Measurements from ENCODE around the gene HGFAC. TPM values are rescaled to one million over a fixed set of nuclear protein-coding genes. Genes with fewer than 3 reads are reported as not detected.

The HGFAC gene
- total RNA-seq, 2 experiments from 2014 or later: 0.25 to 0.75 TPM

- no peaks in the 10 kb centered on the region for H3K27me3 Mint-ChIP-seq
- CTCF ChIA-PET: no interaction called here
- DNase-seq: no peak
Measured at GRCh38 chr4:3422808-3423297, 18.9 kb upstream of the HGFAC start.

GRCh38 chr4:3423406-3423805, 18.4 kb upstream of the HGFAC start:
- no peak for TF ChIP-seq CTCF (IDR thresholded peaks at IDR 0.05)
- H3K4me1 Mint-ChIP-seq (ENCODE audit: low read depth): no peaks in the 10 kb centered on the region
- Histone ChIP-seq H3K27ac (ENCODE audit: low read depth in 1 of 2, low read length in 2 of 2) (no peak overlapping the region), H3K27me3 (ENCODE audit: control insufficient read depth in 1 of 2, insufficient read depth in 2 of 2, low read length in 2 of 2) (no peaks in the 10 kb centered on the region), H3K36me3 (ENCODE audit: insufficient read depth, low read length) (no peaks in the 10 kb centered on the region), H3K4me3 (ENCODE audit: low read length) (no peak overlapping the region), H3K4me1 (ENCODE audit: insufficient read depth, low read length) (no peaks in the 10 kb centered on the region), H3K9me3 (ENCODE audit: control insufficient read depth in 1 of 2, insufficient read depth in 1 of 2, low read length in 2 of 2) (no peaks in the 10 kb centered on the region)
- ATAC-seq (ENCODE audit: poor library complexity) (no peak), DNase-seq (no peak)
- no peaks in the 10 kb centered on the region for H3K27me3 Mint-ChIP-seq
- peaks cover 7% of the 10 kb centered on the region for H3K36me3 Mint-ChIP-seq (ENCODE audit: low read depth)
- ChIA-PET POLR2A (no interaction called here), CTCF (no interaction called here)
- H3K9me3 Mint-ChIP-seq: no peaks in the 10 kb centered on the region
- intact Hi-C loops (cut with DNase I, micrococcal nuclease): no loop called here
- H3K27ac Mint-ChIP-seq: no peak overlapping the region
- H3K4me3 Mint-ChIP-seq: no peak overlapping the region

More at GRCh38 chr4:3422808-3423297, 18.9 kb upstream of the HGFAC start:
- POLR2A ChIA-PET: no interaction called here
- Mint-ChIP-seq H3K4me3 (no peak overlapping the region), H3K27ac (no peak overlapping the region), H3K4me1 (ENCODE audit: low read depth) (no peaks in the 10 kb centered on the region), H3K36me3 (ENCODE audit: low read depth) (peaks cover 5% of the 10 kb centered on the region), H3K9me3 (no peaks in the 10 kb centered on the region)
- no peaks in the 10 kb centered on the region for H3K27me3 ChIP-seq (ENCODE audit: control insufficient read depth in 1 of 2, insufficient read depth in 2 of 2, low read length in 2 of 2)
- no peaks in the 10 kb centered on the region for H3K36me3 ChIP-seq (ENCODE audit: insufficient read depth, low read length)
- no peak overlapping the region for H3K27ac ChIP-seq (ENCODE audit: low read depth in 1 of 2, low read length in 2 of 2)
- no peak overlapping the region for H3K4me3 ChIP-seq (ENCODE audit: low read length)
- ATAC-seq (ENCODE audit: poor library complexity): no peak
- H3K4me1 ChIP-seq (ENCODE audit: insufficient read depth, low read length): no peaks in the 10 kb centered on the region
- no peaks in the 10 kb centered on the region for H3K9me3 ChIP-seq (ENCODE audit: control insufficient read depth in 1 of 2, insufficient read depth in 1 of 2, low read length in 2 of 2)
- no peak for TF ChIP-seq CTCF (IDR thresholded peaks at IDR 0.05)
- intact Hi-C loops (cut with DNase I, micrococcal nuclease): no loop called here

- CTCF ChIA-PET: no interaction called here
- H3K4me3 Mint-ChIP-seq: no peak overlapping the region
- Histone ChIP-seq H3K36me3 (ENCODE audit: insufficient read depth, low read length) (no peaks in the 10 kb centered on the region), H3K27ac (ENCODE audit: low read depth in 1 of 2, low read length in 2 of 2) (no peak overlapping the region), H3K9me3 (ENCODE audit: control insufficient read depth in 1 of 2, insufficient read depth in 1 of 2, low read length in 2 of 2) (no peaks in the 10 kb centered on the region), H3K27me3 (ENCODE audit: control insufficient read depth in 1 of 2, insufficient read depth in 2 of 2, low read length in 2 of 2) (no peaks in the 10 kb centered on the region), H3K4me3 (ENCODE audit: low read length) (no peak overlapping the region), H3K4me1 (ENCODE audit: insufficient read depth, low read length) (no peaks in the 10 kb centered on the region)
- H3K36me3 Mint-ChIP-seq (ENCODE audit: low read depth): peaks cover 9% of the 10 kb centered on the region
- no peaks in the 10 kb centered on the region for H3K9me3 Mint-ChIP-seq
- intact Hi-C loops (cut with DNase I, micrococcal nuclease): no loop called here
- H3K4me1 Mint-ChIP-seq (ENCODE audit: low read depth): no peaks in the 10 kb centered on the region
- no peaks in the 10 kb centered on the region for H3K27me3 Mint-ChIP-seq
- DNase-seq: no peak
- POLR2A ChIA-PET: no interaction called here
- TF ChIP-seq CTCF (IDR thresholded peaks at IDR 0.05): no peak
- no peak overlapping the region for H3K27ac Mint-ChIP-seq
- ATAC-seq (ENCODE audit: poor library complexity): no peak
Measured at GRCh38 chr4:3423952-3424351, 17.8 kb upstream of the HGFAC start.

All from CD4-positive, alpha-beta T cell (primary cell).